PC-9 (cell line): ENCODE results near the gene IQGAP1.
"Not testable (repeated sequence)": the region's sequence is repeated elsewhere in the genome, so short reads cannot be mapped to it uniquely, and the experiment has no call there.

Source experiments
- CTCF ChIP-seq: fragments of 200-600 bp; sonication (generic); conservative IDR thresholded peaks from 2 replicates; pipeline ENCODE4 v1.6.1; 2017; ENCODE audit warnings: mixed run types, antibody characterized with exemption, mild to moderate bottlenecking, moderate library complexity
- EZH2 ChIP-seq: fragments of 200-600 bp; sonication (generic); IDR thresholded peaks from 2 replicates; pipeline ENCODE4 v1.8.0; 2017; ENCODE audit warnings: antibody characterized with exemption, low read depth

- TF ChIP-seq CTCF, EZH2: not testable (repeated sequence)
These were observed 22.3 kb downstream of the IQGAP1 start for GRCh38 chr15:90410316-90410715.
